RWPE1 (cell line): ENCODE data around the gene COMT.

Experiments
- CTCF ChIA-PET: fragments of 350-600 bp; sonication (Branson Sonifier 250); formaldehyde crosslinking; extraction: SDS; loops from one replicate; lab custom pipeline; 2021; lab: Yijun Ruan, JAX
- POLR2A ChIA-PET: fragments of 400-600 bp; formaldehyde crosslinking; extraction: SDS; loops from one replicate; lab custom pipeline; 2020; ENCODE audit warnings: antibody characterized with exemption; ENCODE audit not compliant: low non-redundant PET; lab: Yijun Ruan, JAX
- DNase-seq: peaks from one replicate; pipeline ENCODE4 v3.0.0; 2012; ENCODE audit warnings: low spot score
- H3K27ac ChIP-seq: fragments of 450-650 bp; 2 replicates; pipeline ENCODE4 v1.5.1; 2017
- CTCF ChIP-seq: fragments of 450-650 bp; conservative IDR thresholded peaks from 2 replicates; pipeline ENCODE4 v1.5.1; 2017; ENCODE audit warnings: low read depth, mild to moderate bottlenecking

COMT gene

GRCh38 chr22:20002636-20003035, 61.1 kb downstream of the COMT start:
- ChIA-PET CTCF (interaction anchor here (0.6 kb wide), 1 partner anchor 47 kb away, joined by 5 read pairs; no protein-coding TSS in a partner anchor), POLR2A (no interaction called here)
- no peak for TF ChIP-seq CTCF
- no peak for DNase-seq
- H3K27ac ChIP-seq: no peak overlapping the region

GRCh38 chr22:20003304-20003703, 61.7 kb downstream of the COMT start:
- no peak for TF ChIP-seq CTCF
- ChIA-PET POLR2A (no interaction called here), CTCF (interaction anchor here (0.6 to 0.7 kb wide), 2 partner anchors 46 to 52 kb away, joined by 4 to 5 read pairs; no protein-coding TSS in a partner anchor)
- no peak overlapping the region for H3K27ac ChIP-seq
- DNase-seq: no peak

GRCh38 chr22:20004464-20004863, 62.9 kb downstream of the COMT start:
- TF ChIP-seq CTCF: no peak
- DNase-seq: no peak
- no peak overlapping the region for H3K27ac ChIP-seq
- POLR2A ChIA-PET: no interaction called here
- CTCF ChIA-PET: no interaction called here

GRCh38 chr22:20008221-20008995, 66.8 kb downstream of the COMT start:
- no peak overlapping the region for H3K27ac ChIP-seq
- TF ChIP-seq CTCF: no peak
- no peak for DNase-seq
- ChIA-PET POLR2A (no interaction called here), CTCF (interaction anchor here (0.6 kb wide), 1 partner anchor 11 kb away, joined by 3 read pairs; no protein-coding TSS in a partner anchor)

GRCh38 chr22:20009018-20009491, 67.5 kb downstream of the COMT start:
- ChIA-PET POLR2A (no interaction called here), CTCF (no interaction called here)
- no peak for TF ChIP-seq CTCF
- no peak overlapping the region for H3K27ac ChIP-seq
- no peak for DNase-seq

GRCh38 chr22:20009582-20010306, 68.2 kb downstream of the COMT start:
- ChIA-PET POLR2A (no interaction called here), CTCF (no interaction called here)
- no peak overlapping the region for H3K27ac ChIP-seq
- DNase-seq: no peak
- TF ChIP-seq CTCF: no peak
